ENCODE measurements around the gene SLC44A5.
"Not testable (repeated sequence)": the region's sequence is repeated elsewhere in the genome, so short reads cannot be mapped to it uniquely, and the experiment has no call there.

SLC44A5 gene

GRCh38 chr1:75440274-75440673, 170.6 kb downstream of the SLC44A5 start:
- DNase-seq: no peak

- DNase-seq: no peak
These were observed 172.6 kb downstream of the SLC44A5 start for GRCh38 chr1:75438355-75438754.

- DNase-seq: no peak
These were observed 179.1 kb downstream of the SLC44A5 start for GRCh38 chr1:75431843-75432242.

GRCh38 chr1:75430526-75430925, 180.4 kb downstream of the SLC44A5 start:
- no peak for DNase-seq

- DNase-seq: no peak
These were observed 184.2 kb downstream of the SLC44A5 start for GRCh38 chr1:75426688-75427087.

- DNase-seq: no peak
These were observed 185.8 kb downstream of the SLC44A5 start for GRCh38 chr1:75425001-75425650.

GRCh38 chr1:75423616-75424015, 187.3 kb downstream of the SLC44A5 start:
- no peak for DNase-seq

- no peak for DNase-seq
These were observed 187.8 kb downstream of the SLC44A5 start for GRCh38 chr1:75423136-75423535.

- no peak for DNase-seq
These were observed 189.5 kb downstream of the SLC44A5 start for GRCh38 chr1:75421371-75421770.

- DNase-seq: no peak
These were observed 195.7 kb downstream of the SLC44A5 start for GRCh38 chr1:75415187-75415586.

GRCh38 chr1:75412616-75413015, 198.3 kb downstream of the SLC44A5 start:
- DNase-seq: no peak

GRCh38 chr1:75404681-75405080, 206.2 kb downstream of the SLC44A5 start:
- not testable (repeated sequence) for DNase-seq

GRCh38 chr1:75403147-75403646, 207.7 kb downstream of the SLC44A5 start:
- DNase-seq: not testable (repeated sequence)

- DNase-seq: no peak
These were observed 210.2 kb downstream of the SLC44A5 start for GRCh38 chr1:75400716-75401115.

GRCh38 chr1:75396745-75397144, 214.2 kb downstream of the SLC44A5 start:
- no peak for DNase-seq

- DNase-seq: no peak
These were observed 214.7 kb downstream of the SLC44A5 start for GRCh38 chr1:75396260-75396659.

- no peak for DNase-seq
These were observed 216.4 kb downstream of the SLC44A5 start for GRCh38 chr1:75394386-75395139.

- no peak for DNase-seq
These were observed 218.6 kb downstream of the SLC44A5 start for GRCh38 chr1:75392278-75392677.

- DNase-seq: not testable (repeated sequence)
These were observed 235.2 kb downstream of the SLC44A5 start for GRCh38 chr1:75375476-75376447.

GRCh38 chr1:75373542-75374159, 237.3 kb downstream of the SLC44A5 start:
- no peak for DNase-seq

- DNase-seq: no peak
These were observed 244.3 kb downstream of the SLC44A5 start for GRCh38 chr1:75366595-75366994.

GRCh38 chr1:75361260-75361659, 249.7 kb downstream of the SLC44A5 start:
- DNase-seq: no peak

GRCh38 chr1:75354267-75354666, 256.6 kb downstream of the SLC44A5 start:
- not testable (repeated sequence) for DNase-seq
